HFFc6 (cell line): ENCODE measurements around the gene GRAP2. TPM values are rescaled to one million over a fixed set of nuclear protein-coding genes. Genes with fewer than 3 reads are reported as not detected.

Source experiments
- DNase-seq: peaks from one replicate; pipeline ENCODE4 v3.0.0-alpha.2; 2018
- H3K27ac Mint-ChIP-seq: 2 replicates; pipeline ENCODE4 v1.8.0; 2020; ENCODE audit warnings: mild to moderate bottlenecking, mixed read lengths
- H3K27me3 Mint-ChIP-seq: 2 replicates; pipeline ENCODE4 v1.8.0; 2021; ENCODE audit warnings: mild to moderate bottlenecking, moderate library complexity, mixed read lengths; ENCODE audit not compliant: insufficient read depth
- H3K36me3 Mint-ChIP-seq: 2 replicates; pipeline ENCODE4 v1.8.0; 2021; ENCODE audit warnings: low read depth, mixed read lengths
- H3K4me1 Mint-ChIP-seq: 2 replicates; pipeline ENCODE4 v1.8.0; 2020; ENCODE audit warnings: low read depth, mixed read lengths
- H3K4me3 Mint-ChIP-seq: 2 replicates; pipeline ENCODE4 v1.8.0; 2020; ENCODE audit warnings: mild to moderate bottlenecking, moderate library complexity, mixed read lengths
- H3K9me3 Mint-ChIP-seq: 2 replicates; pipeline ENCODE4 v1.8.0; 2020; ENCODE audit warnings: mild to moderate bottlenecking, mixed read lengths
- total RNA-seq, 6 experiments: library from RNA; stranded (reverse); fragmentation: NEBNext Ultra II Directional; extraction: Animal tissue kit (Norgen Biotek cat#: 25700); gene quantifications; 2 replicates in 1 of 6; 3 replicates in 5 of 6; pipeline ENCODE4 v1.2.3, GENCODE V29; 2021
- TF ChIP-seq, protein P1 (sequence below): fragments of 200-600 bp; sonication (generic); IDR thresholded peaks from 2 replicates; pipeline ENCODE4 v1.5.0; 2021; ENCODE audit warnings: antibody characterized with exemption, mild to moderate bottlenecking

Gene GRAP2
- total RNA-seq, 6 experiments from 2014 or later: not detected

- Mint-ChIP-seq H3K9me3 (no peaks in the 10 kb centered on the region), H3K4me3 (no peak overlapping the region), H3K27ac (no peak overlapping the region), H3K36me3 (no peaks in the 10 kb centered on the region), H3K27me3 (peaks cover 13% of the 10 kb centered on the region), H3K4me1 (peaks cover 25% of the 10 kb centered on the region)
- DNase-seq: no peak
- TF ChIP-seq, protein P1, sequence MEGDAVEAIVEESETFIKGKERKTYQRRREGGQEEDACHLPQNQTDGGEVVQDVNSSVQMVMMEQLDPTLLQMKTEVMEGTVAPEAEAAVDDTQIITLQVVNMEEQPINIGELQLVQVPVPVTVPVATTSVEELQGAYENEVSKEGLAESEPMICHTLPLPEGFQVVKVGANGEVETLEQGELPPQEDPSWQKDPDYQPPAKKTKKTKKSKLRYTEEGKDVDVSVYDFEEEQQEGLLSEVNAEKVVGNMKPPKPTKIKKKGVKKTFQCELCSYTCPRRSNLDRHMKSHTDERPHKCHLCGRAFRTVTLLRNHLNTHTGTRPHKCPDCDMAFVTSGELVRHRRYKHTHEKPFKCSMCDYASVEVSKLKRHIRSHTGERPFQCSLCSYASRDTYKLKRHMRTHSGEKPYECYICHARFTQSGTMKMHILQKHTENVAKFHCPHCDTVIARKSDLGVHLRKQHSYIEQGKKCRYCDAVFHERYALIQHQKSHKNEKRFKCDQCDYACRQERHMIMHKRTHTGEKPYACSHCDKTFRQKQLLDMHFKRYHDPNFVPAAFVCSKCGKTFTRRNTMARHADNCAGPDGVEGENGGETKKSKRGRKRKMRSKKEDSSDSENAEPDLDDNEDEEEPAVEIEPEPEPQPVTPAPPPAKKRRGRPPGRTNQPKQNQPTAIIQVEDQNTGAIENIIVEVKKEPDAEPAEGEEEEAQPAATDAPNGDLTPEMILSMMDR: no peak
Observed at GRCh38 chr22:39995393-39996252, 94.7 kb downstream of the GRAP2 start.

DNA sequence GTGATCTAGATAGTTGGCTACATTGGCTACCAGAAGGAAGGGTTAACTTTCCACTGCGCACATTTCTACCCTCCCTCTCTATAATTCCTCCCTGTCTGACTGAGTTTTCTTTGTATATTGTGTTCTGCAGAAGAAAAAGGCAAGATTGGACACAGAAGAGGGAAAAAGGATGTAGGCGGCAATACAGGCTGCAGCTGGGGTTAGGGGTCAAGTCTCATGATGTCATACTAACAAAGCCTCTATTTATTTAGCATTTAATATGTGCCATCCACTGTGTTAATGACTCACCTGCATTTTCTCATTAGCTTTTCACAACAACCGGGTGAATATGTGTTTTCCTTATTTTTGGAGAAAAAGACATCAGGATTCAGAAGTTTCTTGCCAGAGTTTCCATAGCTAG is 95.8 kb downstream of the GRAP2 start:
- no peak for DNase-seq
- Mint-ChIP-seq H3K4me1 (peaks cover 25% of the 10 kb centered on the region), H3K27me3 (peaks cover 18% of the 10 kb centered on the region), H3K36me3 (no peaks in the 10 kb centered on the region), H3K9me3 (no peaks in the 10 kb centered on the region), H3K27ac (no peak overlapping the region), H3K4me3 (no peak overlapping the region)
- TF ChIP-seq, protein P1: no peak

- Mint-ChIP-seq H3K27ac (no peak overlapping the region), H3K4me1 (peaks cover 32% of the 10 kb centered on the region), H3K4me3 (no peak overlapping the region)
Observed at GRCh38 chr22:39997421-39997820, 96.5 kb downstream of the GRAP2 start.

DNA sequence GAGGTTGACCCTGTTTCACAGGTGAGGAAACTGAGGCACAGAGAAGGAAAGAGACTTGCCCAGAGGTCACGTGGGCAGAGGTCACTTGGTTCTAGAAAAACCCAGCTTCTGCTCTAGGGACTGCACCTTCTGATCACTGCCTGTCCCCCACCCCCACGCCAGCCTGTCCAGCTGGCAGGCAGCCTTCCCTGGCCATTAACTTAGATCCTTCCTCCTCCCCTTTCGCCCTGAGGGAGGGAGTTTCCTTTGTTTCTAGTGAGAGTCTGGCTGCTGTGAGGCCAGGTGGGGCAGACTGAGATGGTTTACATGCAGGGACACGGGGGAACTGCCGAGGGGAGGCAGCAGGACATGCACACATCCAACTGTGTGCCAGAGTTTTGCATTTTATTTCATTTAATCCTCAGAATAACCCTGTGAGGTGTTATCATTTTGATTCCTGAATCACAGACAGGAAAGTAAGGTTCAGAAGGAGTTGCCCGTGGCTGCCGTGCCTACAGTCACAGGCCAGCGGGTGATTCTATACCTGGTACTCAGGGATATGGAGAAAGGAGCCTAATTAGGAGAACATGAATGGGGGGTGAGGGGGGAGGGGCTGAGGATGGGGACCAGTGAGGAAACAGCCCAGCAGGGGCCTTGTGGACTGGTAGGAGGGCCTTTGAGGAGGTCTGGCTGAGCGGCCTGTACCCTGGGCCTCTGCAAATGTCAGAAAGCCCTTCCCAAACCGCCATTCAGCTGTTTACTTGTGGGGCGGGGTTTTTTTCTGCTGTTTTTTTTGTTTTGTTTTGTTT is 97.2 kb downstream of the GRAP2 start:
- Mint-ChIP-seq H3K27me3 (peaks cover 24% of the 10 kb centered on the region), H3K4me3 (no peak overlapping the region), H3K27ac (no peak overlapping the region), H3K4me1 (peaks cover 33% of the 10 kb centered on the region), H3K9me3 (no peaks in the 10 kb centered on the region), H3K36me3 (no peaks in the 10 kb centered on the region)
- TF ChIP-seq, protein P1: no peak
- DNase-seq: no peak

More at GRCh38 chr22:39997421-39997820, 96.5 kb downstream of the GRAP2 start:
- Mint-ChIP-seq H3K27me3 (peaks cover 23% of the 10 kb centered on the region), H3K9me3 (no peaks in the 10 kb centered on the region), H3K36me3 (no peaks in the 10 kb centered on the region)
- no peak for DNase-seq
- TF ChIP-seq, protein P1: no peak

DNA sequence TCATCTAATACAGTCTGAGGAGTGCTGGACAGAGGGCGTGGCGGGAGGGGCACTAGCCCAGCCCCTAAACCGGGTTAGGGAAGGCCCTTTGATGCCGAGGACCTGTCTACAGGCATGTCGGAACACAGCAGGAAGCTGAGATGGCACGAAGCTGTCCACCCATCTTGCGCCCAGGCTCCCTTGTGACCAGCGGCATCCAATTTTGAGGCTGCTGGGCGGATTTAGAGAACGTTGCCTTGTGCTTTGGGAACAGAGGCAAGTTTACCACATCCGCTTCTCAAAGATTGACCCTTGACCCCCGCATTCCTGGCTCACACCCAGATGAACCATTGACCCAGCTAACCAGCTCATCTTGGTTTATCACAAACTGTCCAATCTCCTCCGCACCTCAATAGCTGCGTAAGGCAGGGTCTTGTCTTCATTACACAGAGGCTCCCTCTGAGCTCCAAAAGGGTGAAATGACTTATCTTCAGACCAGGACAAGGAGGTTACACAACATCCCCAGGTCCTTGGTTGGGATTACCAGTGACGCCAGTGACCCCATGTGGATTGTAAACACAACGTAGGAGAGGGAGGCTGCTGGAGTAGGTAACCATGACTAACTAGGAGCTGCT is 98.4 kb downstream of the GRAP2 start:
- H3K4me3 Mint-ChIP-seq: no peak overlapping the region

More for the DNA sequence above, 98.4 kb downstream of the GRAP2 start:
- no peaks in the 10 kb centered on the region for H3K36me3 Mint-ChIP-seq
- H3K4me1 Mint-ChIP-seq: peaks cover 33% of the 10 kb centered on the region
- TF ChIP-seq, protein P1: peak; percentile 36; the same call in 1 of the 2 replicates
- peaks cover 24% of the 10 kb centered on the region for H3K27me3 Mint-ChIP-seq
- DNase-seq: peak; percentile 61
- no peaks in the 10 kb centered on the region for H3K9me3 Mint-ChIP-seq
- H3K27ac Mint-ChIP-seq: no peak overlapping the region
